Hepatocyte (in vitro differentiated cells): ENCODE measurements around the gene CHRNA1. TPM values are rescaled to one million over a fixed set of nuclear protein-coding genes. Genes with fewer than 3 reads are reported as not detected.

Source experiments
- DNase-seq: peaks from one replicate; pipeline ENCODE4 v3.0.0-alpha.2; 2016; ENCODE audit warnings: low spot score
- H2AFZ ChIP-seq: fragments of 200-600 bp; sonication (generic); 2 replicates; pipeline ENCODE4 v1.6.0; 2016; ENCODE audit warnings: antibody characterized with exemption, mild to moderate bottlenecking
- H3K27ac ChIP-seq: fragments of 200-600 bp; sonication (generic); 2 replicates; pipeline ENCODE4 v1.5.1; 2016; ENCODE audit warnings: mild to moderate bottlenecking
- H3K27me3 ChIP-seq: fragments of 200-600 bp; sonication (generic); 2 replicates; pipeline ENCODE4 v1.6.1; 2016
- H3K36me3 ChIP-seq: fragments of 200-600 bp; sonication (generic); replicated peaks from 2 replicates; pipeline ENCODE4 v1.5.1; 2016; ENCODE audit warnings: low read depth; ENCODE audit not compliant: insufficient read depth
- H3K4me1 ChIP-seq: fragments of 200-600 bp; sonication (generic); 2 replicates; pipeline ENCODE4 v1.5.1; 2016; ENCODE audit warnings: mild to moderate bottlenecking, moderate library complexity; ENCODE audit not compliant: insufficient read depth
- H3K4me2 ChIP-seq: fragments of 200-600 bp; sonication (generic); 2 replicates; pipeline ENCODE4 v1.6.0; 2016
- H3K4me3 ChIP-seq: fragments of 200-600 bp; sonication (generic); 2 replicates; pipeline ENCODE4 v1.5.1; 2016; ENCODE audit warnings: mild to moderate bottlenecking
- H3K79me2 ChIP-seq: fragments of 200-600 bp; sonication (generic); 2 replicates; pipeline ENCODE4 v1.6.0; 2017; ENCODE audit warnings: mild to moderate bottlenecking
- H3K9me2 ChIP-seq: fragments of 200-600 bp; sonication (generic); replicated peaks from 2 replicates; pipeline ENCODE4 v1.6.0; 2017; ENCODE audit warnings: mild to moderate bottlenecking; ENCODE audit not compliant: insufficient read depth
- H3K9me3 ChIP-seq: fragments of 200-600 bp; sonication (generic); 2 replicates; pipeline ENCODE4 v1.5.1; 2016; ENCODE audit warnings: low read depth, mild to moderate bottlenecking
- H4K20me1 ChIP-seq: fragments of 200-600 bp; sonication (generic); 2 replicates; pipeline ENCODE4 v1.6.0; 2016; ENCODE audit warnings: mild to moderate bottlenecking; ENCODE audit not compliant: insufficient read depth, poor library complexity, severe bottlenecking
- EZH2 ChIP-seq: fragments of 200-600 bp; sonication (generic); IDR thresholded peaks from 2 replicates; pipeline ENCODE4 v1.6.1; 2016; ENCODE audit warnings: antibody characterized with exemption, mild to moderate bottlenecking, borderline replicate concordance
- EZH2phosphoT487 ChIP-seq: fragments of 200-600 bp; sonication (generic); IDR thresholded peaks from one replicate; pipeline ENCODE4 v1.6.1; 2018; ENCODE audit warnings: antibody characterized with exemption, mild to moderate bottlenecking, low read depth, moderate library complexity; ENCODE audit not compliant: unreplicated experiment, severe bottlenecking
- WGBS: methylation state at CpG from one replicate; pipeline ENCODE4 v1.1.6; 2016; ENCODE audit warnings: low lambda C conversion rate; ENCODE audit errors: missing lambda C conversion rate; 5-methylcytosine and 5-hydroxymethylcytosine counted together
- polyA plus RNA-seq: library from polyadenylated mRNA; unstranded; fragments of >200 nt; fragmentation: Nextera tagmentation; extraction: Ambion mirVana; gene quantifications from 2 replicates; pipeline ENCODE4 v1.2.1, GENCODE V29; 2016
- total RNA-seq: library from RNA; depleted of rRNA; stranded (reverse); fragments of >200 nt; gene quantifications from 2 replicates; pipeline ENCODE4 v1.2.3, GENCODE V29; 2014
- TF ChIP-seq, protein P1 (sequence below): fragments of 200-600 bp; sonication (generic); IDR thresholded peaks from 2 replicates; pipeline ENCODE4 v1.5.1; 2016; ENCODE audit warnings: antibody characterized with exemption, mild to moderate bottlenecking; ENCODE audit not compliant: poor library complexity

CHRNA1 gene
- total and polyA plus RNA-seq, 2 experiments from 2014 or later, result 1.5 to 1.9 TPM

DNA sequence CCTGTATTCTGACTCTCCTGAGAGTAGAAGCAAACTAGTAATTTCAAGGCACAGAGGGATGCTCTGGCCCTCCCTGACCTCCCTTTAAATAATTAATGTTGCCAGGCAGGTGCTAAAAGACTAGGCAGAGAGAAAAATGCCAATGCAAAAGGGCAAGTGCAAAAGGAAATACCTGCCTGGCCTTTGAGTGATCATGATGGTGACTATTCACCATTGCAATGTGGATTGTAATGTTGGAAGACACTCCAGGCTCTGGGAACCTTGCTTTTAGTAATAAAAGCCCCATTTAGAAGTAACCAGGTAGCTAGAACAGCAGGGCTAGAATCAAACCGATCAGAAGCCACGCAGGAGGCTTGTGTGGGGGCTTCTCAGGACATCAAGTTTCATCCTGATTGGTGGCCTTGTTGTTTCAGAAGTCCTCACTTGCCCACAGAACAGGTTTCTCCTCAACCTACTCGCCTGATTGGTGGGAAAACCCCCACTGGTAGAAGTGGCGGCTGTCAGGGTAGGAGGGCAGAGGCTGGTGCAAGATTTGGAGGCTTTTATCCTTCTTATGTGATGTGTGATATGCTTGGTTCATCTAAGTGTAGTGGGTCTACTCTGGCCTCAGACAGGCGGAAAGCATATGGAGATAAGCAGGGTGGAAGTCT is 16.0 kb upstream of the CHRNA1 start:
- WGBS, result 84% methylated on average over 5 of the region's 5 CpGs
- H3K79me2 ChIP-seq, result no peaks in the 10 kb centered on the region
- H3K9me2 ChIP-seq, result no peaks in the 10 kb centered on the region
- no peak overlapping the region for H3K4me3 ChIP-seq
- no peaks in the 10 kb centered on the region for H3K27me3 ChIP-seq
- H2AFZ ChIP-seq, result no peak overlapping the region
- no peak for DNase-seq
- H3K27ac ChIP-seq, result no peak overlapping the region
- no peaks in the 10 kb centered on the region for H3K36me3 ChIP-seq
- H3K4me2 ChIP-seq, result no peak overlapping the region
- no peaks in the 10 kb centered on the region for H4K20me1 ChIP-seq
- H3K9me3 ChIP-seq, result no peaks in the 10 kb centered on the region
- H3K4me1 ChIP-seq, result peaks cover 23% of the 10 kb centered on the region
- TF ChIP-seq EZH2 (no peak), EZH2phosphoT487 (no peak)
- TF ChIP-seq, protein P1, sequence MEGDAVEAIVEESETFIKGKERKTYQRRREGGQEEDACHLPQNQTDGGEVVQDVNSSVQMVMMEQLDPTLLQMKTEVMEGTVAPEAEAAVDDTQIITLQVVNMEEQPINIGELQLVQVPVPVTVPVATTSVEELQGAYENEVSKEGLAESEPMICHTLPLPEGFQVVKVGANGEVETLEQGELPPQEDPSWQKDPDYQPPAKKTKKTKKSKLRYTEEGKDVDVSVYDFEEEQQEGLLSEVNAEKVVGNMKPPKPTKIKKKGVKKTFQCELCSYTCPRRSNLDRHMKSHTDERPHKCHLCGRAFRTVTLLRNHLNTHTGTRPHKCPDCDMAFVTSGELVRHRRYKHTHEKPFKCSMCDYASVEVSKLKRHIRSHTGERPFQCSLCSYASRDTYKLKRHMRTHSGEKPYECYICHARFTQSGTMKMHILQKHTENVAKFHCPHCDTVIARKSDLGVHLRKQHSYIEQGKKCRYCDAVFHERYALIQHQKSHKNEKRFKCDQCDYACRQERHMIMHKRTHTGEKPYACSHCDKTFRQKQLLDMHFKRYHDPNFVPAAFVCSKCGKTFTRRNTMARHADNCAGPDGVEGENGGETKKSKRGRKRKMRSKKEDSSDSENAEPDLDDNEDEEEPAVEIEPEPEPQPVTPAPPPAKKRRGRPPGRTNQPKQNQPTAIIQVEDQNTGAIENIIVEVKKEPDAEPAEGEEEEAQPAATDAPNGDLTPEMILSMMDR, result no peak

DNA sequence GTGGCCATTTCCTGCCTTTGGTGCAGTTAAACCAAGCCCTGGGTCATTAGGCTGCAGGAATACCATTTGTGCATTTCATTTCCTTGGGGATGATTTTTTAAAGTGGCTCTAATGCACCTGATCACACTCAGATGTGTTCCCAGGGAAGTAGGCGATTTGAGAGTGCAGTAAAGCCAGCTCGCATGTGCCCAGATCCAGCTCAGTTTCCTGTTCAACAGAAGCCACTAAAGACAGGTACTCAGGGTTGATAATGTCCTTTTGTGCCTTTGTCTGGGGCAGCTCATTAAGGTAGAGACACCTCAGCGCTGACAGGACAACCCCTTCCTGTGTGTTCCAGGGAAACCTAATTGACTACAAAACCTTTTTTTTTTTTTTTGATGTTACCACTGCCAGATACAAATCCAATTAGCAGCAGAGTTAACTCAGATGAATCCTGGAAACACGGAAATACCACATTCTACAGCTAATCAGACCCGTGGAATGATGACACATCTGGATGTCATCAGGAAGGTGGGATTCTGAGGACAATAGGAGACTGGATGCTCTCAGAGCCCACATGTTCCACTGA is 15.2 kb upstream of the CHRNA1 start:
- H3K4me3 ChIP-seq, result no peak overlapping the region
- no peaks in the 10 kb centered on the region for H3K27me3 ChIP-seq
- peaks cover 23% of the 10 kb centered on the region for H3K4me1 ChIP-seq
- no peaks in the 10 kb centered on the region for H4K20me1 ChIP-seq
- H3K4me2 ChIP-seq, result no peak overlapping the region
- H3K79me2 ChIP-seq, result no peaks in the 10 kb centered on the region
- no peak overlapping the region for H2AFZ ChIP-seq
- no peaks in the 10 kb centered on the region for H3K36me3 ChIP-seq
- 68% methylated on average over 5 of the region's 5 CpGs for WGBS
- peak overlapping the region; percentile 88 for H3K27ac ChIP-seq
- TF ChIP-seq EZH2 (no peak), EZH2phosphoT487 (no peak)
- TF ChIP-seq, protein P1, result no peak
- no peaks in the 10 kb centered on the region for H3K9me2 ChIP-seq
- no peaks in the 10 kb centered on the region for H3K9me3 ChIP-seq
- DNase-seq, result no peak

DNA sequence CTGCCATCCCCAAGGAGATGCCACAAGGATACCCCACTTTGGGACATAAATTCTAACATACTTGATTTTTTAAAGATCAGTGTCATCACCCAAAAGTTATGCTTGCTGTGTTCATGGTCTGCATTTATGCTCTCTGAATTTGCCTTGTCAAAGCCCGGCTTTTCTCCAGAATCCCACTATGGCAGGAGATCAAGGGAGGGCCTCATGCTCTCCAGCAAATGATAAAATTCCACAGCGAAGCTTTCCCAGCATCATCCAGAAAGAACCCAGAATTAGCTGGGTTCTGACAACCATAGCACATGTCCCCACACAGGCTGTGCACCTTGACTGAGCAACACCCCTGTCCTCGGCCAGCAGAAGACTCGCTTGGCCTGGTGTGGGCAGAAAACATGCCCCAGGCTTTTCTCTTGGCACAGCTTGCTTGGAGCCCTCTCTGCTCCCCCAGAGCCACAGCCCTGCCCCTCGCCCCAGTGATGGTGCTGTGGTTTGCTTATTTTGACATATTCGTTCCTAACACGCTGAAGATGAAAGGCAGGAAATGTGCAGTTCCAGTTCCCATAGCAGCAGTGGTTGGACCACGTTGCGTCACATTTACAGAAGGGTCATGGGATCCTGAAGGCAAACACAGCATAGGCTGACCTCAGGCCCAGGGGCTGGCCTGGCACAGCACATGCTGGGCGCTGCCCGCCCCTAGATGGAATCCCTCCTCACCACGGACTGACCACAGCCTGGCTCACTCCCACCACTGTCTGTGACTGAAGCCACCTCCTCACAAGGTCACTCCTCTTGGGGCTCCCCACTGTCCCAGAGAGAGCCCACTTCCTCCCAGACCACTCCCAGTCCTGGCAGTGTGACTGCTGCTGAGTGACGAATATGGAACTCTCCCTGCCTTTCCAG is 14.1 kb upstream of the CHRNA1 start:
- H3K4me1 ChIP-seq, result peaks cover 23% of the 10 kb centered on the region
- no peak overlapping the region for H3K4me3 ChIP-seq
- no peaks in the 10 kb centered on the region for H3K9me3 ChIP-seq
- DNase-seq, result peak; percentile 49
- no peak for TF ChIP-seq EZH2
- TF ChIP-seq, protein P1, result no peak
- no peak for TF ChIP-seq EZH2phosphoT487
- no peaks in the 10 kb centered on the region for H3K79me2 ChIP-seq
- no peaks in the 10 kb centered on the region for H3K9me2 ChIP-seq
- no peaks in the 10 kb centered on the region for H3K27me3 ChIP-seq
- peak overlapping the region; percentile 55 for H3K4me2 ChIP-seq
- no peak overlapping the region for H2AFZ ChIP-seq
- H3K36me3 ChIP-seq, result no peaks in the 10 kb centered on the region
- peak overlapping the region; percentile 88 for H3K27ac ChIP-seq
- 69% methylated on average over 13 of the region's 13 CpGs for WGBS
- H4K20me1 ChIP-seq, result no peaks in the 10 kb centered on the region
